SHP77 (cell line): ENCODE data around the gene ANKS6.
A peak's percentile ranks its signal among the peaks of the same experiment; 100 is the strongest.

ENCODE experiments used
- DNase-seq, 2 experiments: peaks; one replicate each; lab custom pipeline; 2025; lab: John Stamatoyannopoulos, UW

The ANKS6 gene

DNA sequence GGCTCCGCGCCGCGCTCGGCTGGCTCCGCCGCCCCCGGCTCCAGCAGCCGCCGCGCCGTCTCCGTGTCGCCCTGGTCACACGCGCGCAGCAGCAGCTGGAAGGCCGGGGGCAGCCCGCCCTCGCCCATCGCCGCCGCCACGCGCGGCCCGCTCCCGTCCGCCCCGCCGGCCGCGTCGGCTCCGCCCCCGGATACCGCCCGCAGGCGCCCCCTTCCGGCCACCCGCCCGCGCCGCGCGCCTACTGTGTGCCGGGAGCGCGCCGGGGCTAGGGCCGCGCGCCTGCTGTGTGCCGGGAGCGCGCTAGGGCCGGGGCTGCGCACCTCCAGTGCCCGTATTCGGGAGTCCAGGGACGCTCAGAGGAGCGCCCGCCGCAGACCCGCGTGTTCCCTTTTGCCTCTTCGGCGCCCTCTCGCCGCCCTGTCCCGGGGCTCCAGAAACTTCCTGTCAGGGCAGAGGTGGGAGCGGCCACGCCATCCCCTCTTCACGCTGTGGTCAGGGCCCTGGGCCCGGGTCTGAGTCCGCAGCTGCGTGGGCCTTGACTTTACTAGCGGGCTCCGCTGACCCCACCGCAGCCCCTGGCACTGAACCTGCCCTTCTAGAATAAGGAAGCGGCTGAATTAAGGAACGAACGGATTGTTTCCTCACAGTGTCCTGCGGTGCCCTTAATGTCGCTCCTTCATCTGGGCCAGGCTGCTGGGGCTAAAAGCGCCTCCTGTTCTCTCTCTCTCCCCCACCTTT is at the start of gene ANKS6:
ANKS6 (minus strand) TSS at position 192 of the 738 bp plus-strand sequence; CDS start at position 128, 64 bp downstream.
- DNase-seq: peak; percentile 60 to 67

DNA sequence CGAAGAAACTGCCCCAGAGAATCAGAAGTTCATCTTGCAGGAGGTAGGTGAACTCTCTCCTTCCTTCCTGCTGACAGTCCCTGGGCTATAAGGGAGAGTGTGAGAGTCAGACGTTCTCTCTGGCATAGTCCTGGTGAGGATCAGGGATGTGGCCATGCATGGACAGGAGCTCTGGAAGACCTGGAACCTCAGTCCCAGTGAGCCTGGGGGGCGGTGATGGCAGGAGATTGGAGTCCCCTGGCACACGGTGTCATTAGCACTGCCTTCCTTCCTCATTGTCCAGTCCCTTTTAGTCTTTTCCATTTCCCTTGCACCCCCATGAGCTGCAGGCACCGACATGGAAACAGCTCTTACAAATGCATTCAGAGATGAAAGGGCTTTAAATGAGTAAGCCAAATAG is 49.7 kb upstream of the ANKS6 start:
- DNase-seq: no peak

DNA sequence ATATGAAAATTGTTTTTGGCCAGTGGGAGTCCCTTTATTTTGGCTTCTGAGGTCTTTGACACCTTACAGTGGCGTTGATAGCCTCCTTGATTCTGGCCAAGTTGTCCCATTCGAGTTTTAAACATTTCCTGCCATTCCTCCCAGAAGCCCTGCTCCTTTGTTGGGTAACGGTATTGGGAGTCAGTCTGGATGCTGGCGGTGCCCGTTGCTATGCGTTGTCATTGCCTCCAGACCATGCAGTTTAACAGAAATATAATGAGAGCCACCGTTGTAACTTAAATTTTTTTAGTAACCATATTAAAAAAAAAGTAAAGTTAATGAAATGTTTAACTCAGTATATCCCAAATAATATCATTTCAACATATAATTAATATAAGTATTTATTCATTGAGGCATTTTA is 46.2 kb upstream of the ANKS6 start:
- DNase-seq: no peak

DNA sequence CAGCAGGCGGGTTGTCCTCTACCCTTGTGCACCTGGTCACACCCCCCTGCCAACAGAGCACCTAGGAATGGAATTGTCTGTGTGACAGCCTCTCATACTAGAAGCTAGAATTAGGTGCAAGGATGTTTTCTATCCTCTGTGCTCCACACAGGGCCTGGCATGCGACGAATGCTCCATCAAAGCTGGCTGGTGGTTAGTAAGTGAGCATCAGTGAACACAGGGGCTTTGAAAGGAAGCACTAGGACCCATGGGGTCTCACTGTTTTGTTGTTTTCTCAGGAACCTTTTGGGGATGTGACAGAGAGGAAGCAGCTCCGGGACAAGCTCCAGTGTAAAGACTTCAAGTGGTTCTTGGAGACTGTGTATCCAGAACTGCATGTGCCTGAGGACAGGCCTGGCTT is 43.4 kb upstream of the ANKS6 start:
- no peak for DNase-seq

DNA sequence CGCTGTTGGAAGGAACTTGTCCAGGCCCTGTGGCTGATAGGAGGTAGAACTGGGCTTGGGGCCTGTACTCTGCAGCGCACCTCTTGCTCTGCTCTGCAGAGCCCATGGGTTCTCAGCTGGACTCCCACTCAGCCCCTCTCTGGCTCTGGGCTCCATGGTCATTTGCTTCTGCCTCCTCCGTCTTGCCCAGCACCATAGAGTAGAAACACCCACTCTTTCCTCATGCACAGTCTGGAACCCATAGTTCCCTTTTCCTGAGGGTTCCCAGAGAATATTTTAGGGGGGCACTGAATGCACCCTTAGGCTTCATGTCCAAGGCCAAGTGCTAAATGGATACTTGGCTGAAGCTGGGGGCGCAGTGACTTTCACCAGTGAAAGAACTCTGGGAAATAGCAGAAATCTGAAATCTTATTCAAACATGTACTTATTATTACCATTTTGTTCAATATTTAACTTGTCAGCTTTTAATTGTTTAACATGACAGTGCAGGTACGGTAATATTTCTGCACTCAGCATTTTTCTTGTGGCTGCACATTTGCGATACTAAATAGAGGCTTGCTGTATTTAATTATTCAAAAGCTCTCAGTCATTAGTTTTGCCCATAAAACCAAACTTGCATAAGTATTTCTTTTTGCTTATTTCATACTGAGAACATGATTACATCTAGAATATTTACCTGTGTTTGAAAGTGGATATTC is 42.7 kb upstream of the ANKS6 start:
- no peak for DNase-seq

DNA sequence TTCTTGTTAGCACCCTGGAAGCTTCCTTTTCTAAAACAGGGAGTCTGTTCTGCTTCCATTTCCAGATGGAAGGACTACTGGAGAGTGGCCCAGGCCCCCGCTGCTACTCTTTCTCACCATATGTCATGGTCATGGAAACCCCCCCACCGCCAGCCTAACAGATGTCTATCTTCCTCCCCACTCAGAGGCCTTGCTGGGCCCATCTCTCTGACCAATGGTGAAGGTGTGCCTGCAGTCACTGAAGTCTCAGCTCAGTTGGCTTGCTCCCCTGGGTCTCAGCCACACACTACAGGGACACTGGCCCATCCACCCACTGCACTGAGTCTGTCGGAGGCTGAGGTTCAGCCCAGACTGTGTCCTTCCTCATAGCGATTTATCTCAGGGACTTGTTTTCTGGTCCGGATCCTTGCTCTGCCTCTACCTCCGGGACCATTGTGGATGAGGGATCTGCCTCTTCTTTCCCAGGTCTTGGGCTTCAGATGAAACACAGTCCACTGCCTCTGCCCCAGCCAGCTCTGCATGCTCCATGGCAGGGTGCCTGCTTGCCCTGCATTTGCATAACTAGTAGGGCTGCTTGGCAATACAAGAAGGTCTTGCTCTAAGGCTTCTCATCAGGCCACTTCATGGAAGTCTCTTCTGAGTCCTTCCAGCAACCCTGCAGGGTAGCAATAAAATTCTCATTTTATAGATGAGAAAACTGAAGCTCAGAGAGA is 42.0 kb upstream of the ANKS6 start:
- no peak for DNase-seq

DNA sequence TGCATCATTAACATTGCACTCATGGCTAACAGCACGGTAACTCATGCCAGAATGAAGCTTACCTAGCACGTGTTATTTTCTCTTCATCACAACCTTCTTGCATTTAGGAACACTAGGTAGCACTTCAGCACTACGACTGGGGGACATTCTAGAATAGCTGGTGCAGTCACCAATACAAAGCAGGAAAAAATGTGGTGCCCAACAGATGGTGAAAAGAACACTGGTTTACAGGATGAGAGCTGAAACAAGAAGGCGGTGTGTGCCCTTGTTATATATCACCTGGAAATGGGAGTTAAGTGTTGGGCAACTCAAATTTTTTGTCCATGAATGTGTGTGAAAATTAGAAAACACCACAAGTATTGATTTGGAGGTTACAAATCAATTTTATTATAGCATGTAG is 41.2 kb upstream of the ANKS6 start:
- DNase-seq: no peak

DNA sequence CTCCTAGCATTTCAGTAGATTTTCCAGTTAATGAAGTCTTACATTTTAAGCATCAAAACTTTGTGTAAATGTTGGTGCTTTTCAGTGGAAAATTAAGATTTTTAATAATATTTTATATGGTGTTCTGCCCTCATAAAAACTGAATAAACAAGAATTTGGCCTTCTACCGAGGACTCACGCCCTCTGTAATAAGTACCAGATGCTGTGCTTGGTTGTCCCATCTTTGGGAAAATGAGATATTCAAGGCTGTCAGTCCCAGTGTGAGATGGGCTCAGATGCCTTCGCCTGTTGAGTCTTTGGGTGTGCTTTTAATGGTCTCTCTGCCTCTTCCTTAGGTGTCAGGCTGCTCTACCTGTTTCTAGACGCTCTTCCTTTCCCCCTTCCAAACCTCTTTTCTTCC is 39.9 kb upstream of the ANKS6 start:
- no peak for DNase-seq

DNA sequence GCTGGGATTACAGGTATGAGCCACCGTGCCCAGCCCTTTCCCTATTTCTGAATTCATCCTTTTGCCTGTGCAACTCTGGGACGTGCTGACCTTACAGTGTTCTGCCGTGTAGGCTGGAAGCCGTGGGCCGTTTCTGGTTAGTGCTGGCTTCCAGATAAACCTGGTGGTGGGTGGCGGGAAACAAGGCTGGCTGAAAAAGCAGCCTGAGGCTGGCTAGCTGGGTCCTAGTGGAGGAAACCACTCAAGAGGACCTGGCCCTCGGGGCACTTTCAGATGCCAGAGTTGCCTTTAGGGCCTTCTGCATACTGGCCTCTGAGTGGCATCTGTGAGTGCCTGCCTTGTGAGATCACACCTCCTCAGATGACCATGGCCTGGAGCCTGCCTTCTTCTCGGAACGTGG is 38.0 kb upstream of the ANKS6 start:
- DNase-seq: no peak

DNA sequence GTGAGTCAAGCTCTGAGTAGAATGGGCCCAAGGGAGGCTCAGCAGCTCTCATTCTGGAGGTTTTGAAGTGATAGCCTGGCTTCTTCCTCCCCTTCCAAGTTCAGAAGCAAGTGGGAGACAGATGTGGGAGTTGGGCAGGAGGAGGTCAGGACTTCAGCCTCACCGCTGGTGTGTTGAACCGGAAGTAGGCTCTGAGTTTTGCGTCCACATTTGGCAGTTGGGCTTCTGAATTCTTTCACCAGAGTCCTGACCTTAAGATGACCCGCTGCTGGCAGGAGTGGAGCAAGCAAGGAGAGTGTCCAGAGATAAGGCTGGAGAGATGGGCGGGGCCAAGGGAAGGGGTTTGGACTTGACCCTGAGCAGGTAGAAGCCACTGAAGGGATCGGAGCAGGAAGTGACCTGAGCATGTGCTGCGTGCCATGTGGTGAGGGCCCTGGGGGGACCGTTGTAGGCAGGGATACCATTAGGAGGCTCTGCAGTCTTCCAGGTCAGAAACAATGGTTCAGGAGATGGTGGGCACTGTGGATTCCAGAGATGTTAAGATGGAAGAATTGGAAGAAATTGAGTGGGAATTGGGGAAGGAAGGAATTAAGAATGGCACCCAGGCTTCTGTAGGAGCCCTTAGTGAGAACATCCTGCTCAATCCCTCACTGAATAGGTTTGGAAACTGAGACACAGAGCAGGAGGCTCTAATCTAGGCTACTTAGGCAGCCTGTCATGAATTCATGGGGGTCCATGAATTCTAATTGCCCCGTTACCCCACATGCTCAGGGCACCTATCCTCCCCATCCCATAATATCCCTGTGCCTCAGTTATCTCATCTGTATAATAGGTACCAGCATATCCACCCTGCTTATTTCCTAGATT is 37.0 kb upstream of the ANKS6 start:
- DNase-seq: no peak

DNA sequence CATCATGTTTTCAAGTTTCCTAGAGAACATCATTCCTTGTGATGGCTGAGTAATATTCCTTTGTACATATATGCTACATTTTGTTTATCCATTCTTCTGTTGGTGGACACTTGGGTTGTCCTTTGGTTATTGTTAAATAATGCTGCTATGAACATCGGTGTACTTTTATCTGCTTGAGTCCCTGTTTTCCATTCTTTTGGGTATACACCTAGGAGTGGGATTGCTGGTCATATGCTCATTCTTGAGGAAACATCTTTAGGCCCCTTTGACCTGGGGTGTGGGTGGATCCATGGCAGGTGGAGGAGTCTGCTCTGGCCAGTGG is 36.4 kb upstream of the ANKS6 start:
- no peak for DNase-seq

DNA sequence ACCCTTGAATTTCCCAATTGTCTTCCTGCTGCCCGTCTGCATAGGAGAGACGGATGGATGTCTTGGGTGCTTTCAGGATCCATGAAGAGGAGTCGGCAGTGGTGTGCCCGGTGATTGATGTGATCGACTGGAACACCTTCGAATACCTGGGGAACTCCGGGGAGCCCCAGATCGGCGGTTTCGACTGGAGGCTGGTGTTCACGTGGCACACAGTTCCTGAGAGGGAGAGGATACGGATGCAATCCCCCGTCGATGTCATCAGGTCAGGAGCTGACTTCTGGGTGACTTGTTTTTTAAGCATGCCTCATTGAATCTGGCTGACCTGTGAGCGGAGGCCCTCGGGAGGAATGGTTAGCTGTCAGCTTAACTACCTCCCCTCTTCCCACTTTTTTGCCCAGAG is 35.3 kb upstream of the ANKS6 start:
- no peak for DNase-seq

DNA sequence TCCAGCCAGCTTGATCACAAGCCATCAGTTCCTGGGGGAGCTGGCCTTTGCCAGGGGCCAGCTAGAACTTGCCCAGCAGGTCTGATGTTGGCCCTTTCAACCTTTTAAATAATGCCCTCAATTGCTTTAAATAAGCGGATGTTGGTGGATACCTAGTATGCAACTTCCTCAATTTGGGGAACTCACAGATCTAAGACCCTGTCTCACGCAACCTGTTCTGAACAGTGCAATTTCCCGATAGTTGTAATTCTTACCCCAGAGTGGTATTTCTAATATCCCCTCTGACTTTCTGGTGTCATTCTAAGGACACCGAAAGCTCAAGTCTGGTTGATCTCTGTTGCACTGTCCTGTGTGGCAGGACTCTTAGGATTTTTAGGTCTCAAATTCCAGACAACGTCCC is 34.2 kb upstream of the ANKS6 start:
- DNase-seq: no peak

DNA sequence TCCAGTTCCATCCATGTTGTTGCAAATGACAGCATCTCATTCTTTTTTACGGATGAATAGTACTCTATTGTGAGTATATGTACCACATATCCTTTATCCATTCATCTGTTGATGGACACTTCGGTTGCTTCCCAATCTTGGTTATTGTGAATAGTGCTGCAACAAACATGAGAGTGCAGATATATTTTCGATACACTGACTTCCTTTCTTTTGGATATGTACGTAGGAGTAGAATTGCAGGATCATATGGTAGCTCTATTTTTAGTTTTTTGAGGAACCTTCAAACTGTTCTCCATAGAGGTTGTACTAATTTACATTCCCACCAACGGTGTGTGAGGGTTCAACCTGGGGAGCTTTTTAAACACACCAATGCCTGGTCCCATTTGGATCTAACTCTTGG is 33.4 kb upstream of the ANKS6 start:
- DNase-seq: no peak

DNA sequence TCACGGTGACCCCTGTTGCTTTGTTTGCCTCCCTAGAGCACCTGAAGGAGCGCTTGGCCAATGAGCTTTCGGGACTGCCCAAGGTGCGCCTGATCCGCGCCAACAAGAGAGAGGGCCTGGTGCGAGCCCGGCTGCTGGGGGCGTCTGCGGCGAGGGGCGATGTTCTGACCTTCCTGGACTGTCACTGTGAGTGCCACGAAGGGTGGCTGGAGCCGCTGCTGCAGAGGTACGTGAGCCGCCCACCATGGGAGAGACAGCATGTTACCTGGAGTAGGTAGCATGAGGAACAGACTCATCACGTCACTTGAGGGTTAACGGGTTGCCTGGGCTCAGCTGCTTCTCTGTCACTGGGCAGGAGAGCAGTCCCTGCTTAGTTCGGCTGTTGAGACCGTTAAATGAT is 30.4 kb upstream of the ANKS6 start:
- DNase-seq: no peak

DNA sequence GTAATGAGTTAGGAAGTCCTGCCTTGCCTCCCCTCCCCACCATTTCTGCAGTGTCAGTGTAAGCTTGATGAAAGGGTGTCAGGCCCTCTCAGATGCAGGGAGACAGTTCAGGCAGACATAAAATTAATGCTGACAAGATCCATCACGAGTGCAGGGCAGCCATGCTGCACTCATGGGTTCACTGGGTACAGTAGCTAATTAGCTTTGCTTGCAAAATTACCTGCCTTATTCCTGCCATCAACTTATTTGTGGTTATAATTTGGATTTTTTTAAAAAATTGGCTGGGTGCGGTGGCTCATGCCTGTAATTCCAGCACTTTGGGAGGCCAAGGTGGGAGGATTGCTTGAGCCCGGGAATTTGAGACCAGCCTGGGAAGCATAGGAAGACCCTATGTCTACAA is 29.1 kb upstream of the ANKS6 start:
- no peak for DNase-seq

DNA sequence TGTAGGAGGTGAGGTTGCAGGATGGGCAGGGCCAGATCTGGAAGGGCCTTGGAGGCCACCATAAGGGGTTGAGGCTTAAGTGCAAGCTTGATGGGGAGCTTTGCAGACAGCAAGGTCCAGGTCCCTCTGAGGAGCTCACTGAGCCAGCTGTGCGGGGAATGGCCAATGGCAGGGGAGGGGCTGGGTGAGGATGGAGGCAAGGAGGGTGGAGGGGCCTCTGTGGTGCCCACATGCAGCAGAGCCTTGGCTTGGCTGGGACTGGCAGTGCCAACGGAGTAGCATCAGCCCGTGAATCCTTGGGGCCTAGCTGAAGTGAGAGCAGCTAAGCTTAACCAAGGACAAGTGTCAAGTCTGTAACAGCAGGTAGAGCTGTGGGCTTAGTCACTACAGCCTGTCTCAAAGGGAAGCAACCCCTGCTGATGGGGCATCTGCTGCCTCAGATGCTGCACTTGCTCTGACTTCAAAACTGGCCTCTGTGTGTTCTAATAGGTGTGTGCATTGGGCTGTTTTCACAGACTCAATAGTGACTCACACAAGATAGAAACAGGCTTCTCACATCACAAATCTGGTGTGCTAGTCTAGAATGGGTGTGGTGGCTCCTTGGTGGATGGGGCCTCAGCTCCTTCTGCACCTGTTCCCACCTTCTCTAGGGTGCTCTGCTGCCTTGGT is 27.4 kb upstream of the ANKS6 start:
- DNase-seq: no peak

DNA sequence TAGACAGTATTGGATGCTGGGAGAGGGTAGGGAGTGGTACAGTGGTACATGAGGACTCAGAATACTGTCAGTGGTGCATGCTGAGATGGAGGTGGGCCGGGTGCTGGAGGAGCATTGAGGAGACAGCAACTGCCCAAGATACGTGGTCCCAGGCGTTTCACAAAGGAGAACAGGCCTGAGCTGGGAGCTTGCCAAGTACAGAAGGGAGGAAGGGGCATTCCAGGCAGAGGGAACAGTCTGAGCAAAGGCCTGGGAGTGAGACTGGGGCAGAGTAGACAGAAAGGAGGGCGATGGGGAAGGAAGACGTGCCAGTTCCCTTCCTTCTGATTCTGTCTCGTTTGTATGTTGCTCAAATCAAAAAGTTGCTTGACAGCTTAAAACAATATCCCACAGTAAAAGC is 26.3 kb upstream of the ANKS6 start:
- no peak for DNase-seq

DNA sequence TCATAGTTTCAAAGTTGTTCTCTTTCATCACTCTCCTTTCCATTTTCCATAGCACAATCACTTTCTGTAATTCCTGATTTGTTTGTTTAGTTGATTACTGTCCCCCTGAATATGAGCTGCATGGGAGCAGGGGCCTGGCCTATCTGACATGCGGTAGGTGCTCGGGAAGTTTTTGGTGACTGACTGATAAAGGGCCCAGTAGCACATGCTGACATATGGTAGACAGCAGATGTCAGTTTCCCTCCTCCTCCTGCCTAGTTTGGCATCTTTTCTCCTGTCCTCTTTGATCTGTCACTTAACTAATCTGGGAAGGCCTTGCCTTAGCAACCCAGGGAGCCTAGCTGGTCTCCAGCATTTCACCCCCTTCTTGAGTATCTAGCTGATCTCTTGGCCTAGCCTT is 25.5 kb upstream of the ANKS6 start:
- DNase-seq: no peak

DNA sequence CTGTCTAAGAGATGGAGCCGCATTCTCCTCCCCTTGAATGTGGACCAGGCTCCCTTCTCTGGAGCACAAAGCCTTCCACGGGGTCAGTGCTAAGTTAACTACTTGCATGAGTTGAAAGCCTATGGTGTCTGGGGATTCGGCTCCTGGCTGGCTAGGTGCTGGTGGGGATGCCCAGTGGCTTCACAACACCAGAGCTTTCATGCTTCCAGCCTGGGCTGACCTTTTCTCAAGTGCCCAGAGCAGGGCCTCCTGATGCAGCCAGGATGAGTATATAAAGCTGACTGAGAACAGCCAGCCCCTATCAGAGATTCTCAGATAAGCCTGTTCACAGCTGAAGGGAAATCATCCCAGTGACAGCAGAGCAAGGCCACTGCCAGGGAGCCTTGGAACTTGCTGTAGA is 22.9 kb upstream of the ANKS6 start:
- DNase-seq: no peak

DNA sequence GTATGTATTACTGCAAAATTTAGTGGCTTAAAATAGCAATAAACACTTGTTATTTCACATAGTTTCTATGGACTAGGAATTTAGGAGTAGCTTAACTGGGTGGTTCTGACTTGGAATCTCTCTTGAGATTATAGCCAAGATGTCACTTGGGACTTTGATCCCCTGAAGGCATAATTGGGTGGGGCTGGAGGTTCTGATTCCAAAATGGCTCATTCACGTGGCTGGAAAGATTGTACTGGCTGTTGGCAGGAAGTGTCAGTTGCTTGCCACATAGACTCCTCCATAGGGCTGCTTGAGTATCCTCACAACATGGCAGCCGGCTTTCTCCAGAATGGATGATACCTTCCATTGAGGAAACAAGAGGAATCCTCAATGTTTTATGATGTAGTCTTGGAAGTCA is 22.4 kb upstream of the ANKS6 start:
- DNase-seq: no peak

DNA sequence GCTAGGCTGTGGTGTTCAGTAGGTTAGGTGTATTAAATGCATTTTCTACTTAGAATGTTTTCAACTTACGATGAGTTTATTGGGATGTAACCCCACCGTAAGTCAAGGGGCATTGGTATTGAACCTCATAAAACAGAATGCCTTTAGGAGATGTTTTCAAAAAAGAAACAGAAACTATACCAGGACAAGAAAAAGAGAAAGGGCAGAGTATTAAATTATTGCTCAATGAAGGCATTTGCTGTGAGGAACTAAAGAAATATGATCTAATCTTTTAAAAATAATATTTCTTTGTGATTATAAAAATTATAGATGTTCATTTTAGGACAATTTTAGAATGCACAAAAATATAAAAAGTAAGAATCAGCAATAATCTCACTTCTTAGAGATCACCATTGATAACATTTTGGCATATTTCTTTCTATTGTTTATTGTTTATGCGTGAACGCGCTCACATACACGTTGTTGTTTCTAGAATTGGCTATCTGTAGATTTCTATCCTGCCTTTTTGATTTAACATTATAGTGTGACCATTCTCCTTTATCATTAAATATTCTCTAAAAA is 19.1 kb upstream of the ANKS6 start:
- DNase-seq: no peak
